Left forelimb (tissue), 1 donor: ENCODE results near the gene COQ10B.
"Not testable (repeated sequence)": the region's sequence is repeated elsewhere in the genome, so short reads cannot be mapped to it uniquely, and the experiment has no call there.

Experiments used
- DNase-seq: peaks from one replicate; pipeline ENCODE4 v3.0.0-alpha.2; 2018; ENCODE audit warnings: low spot score

The COQ10B gene

DNA sequence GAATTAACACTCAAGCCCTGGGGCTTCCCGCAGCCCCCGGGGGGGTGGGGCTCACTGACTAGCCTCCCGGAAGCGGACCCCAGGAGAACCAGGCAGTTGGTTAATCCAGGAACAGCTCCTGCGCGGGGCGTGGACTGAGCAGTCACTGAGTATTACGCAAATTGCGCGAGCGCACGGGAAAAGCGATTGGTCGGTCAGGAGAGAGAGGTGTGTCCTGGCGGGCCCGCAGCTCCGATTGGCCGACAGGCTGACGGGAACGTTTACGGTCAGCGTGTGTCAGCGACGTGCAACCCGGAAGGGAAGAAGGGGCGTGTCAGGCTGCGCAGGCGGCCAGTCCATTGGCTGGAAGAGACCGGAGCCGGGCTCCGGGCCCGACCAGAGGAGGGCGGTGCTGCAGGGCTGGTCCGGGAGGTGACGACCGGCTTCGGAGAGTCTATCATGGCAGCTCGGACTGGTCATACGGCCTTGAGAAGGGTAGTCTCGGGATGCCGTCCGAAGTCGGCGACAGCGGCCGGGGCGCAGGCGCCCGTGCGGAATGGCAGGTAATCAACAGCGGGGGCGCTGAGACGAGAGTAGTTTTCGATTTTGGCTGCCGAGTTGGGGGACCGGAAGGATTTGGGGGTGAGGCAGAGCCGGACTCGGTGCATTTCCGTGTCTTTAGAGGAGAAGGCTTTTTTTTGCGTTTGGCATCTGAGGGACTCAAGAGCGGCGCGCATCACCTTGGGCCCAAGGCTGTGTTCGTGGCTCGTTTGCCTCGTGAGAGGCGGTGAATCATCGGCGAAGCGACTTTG lies at the start of gene COQ10B:
Gene COQ10B, plus strand, starts transcription at position 430 of the 791 bp plus-strand sequence. Its CDS starts 9 bp downstream, at position 439.
- peak; percentile 99 for DNase-seq

DNA sequence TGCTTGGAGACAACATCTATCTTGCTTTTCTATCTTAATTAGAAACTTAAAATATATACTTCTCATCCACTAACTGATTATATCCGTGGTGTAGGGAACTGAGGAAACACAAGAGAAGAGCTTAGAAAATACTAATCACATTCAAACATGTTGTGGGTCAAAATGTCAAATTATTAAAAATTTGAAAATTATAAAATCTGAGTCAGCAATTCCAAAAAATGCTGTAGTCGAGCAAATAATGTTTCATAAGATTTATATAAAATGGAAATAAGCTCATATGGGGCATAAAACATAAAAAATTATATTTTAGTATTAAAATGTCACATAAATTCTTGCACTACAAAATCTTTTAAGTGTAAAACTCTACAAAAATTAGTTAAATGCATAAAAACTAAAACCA lies 47.8 kb upstream of the COQ10B start:
- DNase-seq: no peak

DNA sequence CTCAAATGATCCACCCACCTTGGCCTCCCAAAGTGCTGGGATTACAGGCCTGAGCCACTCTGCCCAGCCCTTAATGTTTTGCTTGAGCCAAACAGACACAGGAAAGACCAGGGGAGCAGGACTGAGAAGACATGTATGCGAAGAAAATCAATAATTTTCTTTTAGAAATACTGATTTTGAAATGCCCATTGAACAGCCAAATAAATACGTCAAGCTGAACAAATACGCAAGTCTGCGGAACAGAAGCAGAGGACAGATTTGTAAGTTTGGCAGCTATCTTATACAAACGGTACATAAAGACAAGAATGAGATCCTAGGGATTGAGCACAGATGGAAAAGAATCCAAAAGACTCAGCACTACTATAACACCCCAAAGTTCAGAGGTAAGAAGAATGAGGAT lies 39.3 kb upstream of the COQ10B start:
- DNase-seq: no peak

DNA sequence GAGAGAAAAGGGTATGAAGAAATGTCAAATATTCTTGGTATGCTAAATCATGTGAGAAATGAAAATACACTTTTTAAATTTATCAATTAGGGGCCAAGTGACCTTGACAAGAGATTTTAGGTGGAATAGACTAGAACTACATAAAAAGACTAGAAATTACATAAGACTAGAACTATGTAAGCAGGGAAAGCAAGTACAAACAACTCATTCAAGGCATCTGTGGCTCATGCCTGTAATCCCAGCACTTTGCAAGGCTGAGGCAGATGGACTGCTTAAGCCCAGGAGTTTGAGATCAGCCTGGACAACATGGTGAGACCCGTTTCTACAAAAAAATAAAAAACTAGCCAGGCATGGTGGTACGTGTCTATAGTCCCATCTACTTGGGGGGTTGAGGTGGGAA lies 38.8 kb upstream of the COQ10B start:
- DNase-seq: no peak

DNA sequence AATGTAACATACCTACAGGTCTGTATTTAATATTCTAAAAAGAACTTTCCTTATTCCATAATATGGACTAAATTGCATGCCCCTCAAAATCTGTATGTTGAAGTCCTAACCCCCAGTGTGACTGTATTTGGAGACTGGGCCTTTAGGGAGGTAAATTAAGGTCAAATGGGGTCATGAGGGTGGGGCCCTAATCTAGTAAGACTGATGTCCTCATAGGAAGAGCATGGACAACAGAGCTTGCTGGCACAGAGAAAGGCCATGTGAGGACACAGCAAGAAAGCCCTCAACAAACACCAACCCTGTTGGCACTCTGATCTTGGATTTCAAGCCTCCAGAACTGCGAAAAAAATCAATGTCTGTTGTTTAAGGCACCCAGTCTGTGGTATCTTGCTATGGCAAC lies 37.1 kb upstream of the COQ10B start:
- no peak for DNase-seq

DNA sequence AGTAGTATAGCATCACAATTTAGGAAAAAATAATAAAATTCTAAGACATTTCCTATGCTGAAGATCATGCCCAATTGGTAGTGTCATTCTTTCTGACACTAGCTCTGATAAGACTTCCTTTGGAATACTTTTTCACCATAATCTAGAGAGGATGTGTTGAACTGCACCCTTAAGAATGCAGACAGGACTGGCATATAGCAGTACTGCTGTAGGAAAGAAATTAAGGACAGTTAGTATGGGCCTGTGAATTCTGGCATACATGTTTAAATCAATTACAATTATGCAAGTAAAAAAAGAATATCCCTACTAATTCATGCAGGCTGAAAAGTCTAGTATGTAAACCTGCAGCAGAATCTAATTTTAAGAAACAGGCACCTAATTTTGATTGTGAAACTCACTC lies 33.9 kb upstream of the COQ10B start:
- no peak for DNase-seq

DNA sequence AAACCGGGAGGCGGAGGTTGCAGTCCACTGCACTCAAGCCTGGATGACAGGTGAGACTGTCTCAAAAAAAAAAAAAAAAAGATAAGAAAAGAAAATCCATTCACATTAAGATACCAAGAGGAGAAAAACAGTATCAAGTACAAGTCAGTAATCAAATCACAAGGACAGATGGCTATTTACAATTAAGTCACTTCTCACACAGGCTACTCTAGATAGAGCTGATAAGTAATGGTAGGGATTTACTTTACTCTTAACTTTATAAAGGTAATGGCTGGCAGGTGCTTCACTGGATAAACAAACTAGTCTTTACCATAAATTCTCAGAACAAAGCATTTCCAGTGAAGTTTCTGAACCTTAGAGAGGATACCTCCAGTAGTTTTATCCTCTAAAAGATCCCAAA lies 30.0 kb upstream of the COQ10B start:
- no peak for DNase-seq

DNA sequence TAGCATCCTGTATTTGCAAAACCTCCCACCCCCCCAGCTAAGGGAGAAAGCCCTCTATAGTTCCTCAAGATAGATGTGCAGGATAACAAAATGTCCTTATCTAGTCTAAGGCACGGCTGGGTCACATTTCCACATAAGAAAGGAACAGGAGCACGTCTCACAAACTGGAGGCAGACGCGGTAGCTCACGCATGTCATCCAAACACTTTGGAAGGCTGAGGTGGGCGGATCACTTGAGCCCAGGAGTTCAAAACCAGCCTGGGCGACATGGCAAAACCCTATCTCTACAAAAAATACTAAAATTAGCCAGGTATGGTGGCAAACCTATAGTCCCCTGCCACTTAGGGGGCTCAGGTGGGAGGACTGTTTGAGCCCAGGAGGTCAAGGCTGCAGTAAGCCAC lies 27.8 kb upstream of the COQ10B start:
- DNase-seq: no peak

DNA sequence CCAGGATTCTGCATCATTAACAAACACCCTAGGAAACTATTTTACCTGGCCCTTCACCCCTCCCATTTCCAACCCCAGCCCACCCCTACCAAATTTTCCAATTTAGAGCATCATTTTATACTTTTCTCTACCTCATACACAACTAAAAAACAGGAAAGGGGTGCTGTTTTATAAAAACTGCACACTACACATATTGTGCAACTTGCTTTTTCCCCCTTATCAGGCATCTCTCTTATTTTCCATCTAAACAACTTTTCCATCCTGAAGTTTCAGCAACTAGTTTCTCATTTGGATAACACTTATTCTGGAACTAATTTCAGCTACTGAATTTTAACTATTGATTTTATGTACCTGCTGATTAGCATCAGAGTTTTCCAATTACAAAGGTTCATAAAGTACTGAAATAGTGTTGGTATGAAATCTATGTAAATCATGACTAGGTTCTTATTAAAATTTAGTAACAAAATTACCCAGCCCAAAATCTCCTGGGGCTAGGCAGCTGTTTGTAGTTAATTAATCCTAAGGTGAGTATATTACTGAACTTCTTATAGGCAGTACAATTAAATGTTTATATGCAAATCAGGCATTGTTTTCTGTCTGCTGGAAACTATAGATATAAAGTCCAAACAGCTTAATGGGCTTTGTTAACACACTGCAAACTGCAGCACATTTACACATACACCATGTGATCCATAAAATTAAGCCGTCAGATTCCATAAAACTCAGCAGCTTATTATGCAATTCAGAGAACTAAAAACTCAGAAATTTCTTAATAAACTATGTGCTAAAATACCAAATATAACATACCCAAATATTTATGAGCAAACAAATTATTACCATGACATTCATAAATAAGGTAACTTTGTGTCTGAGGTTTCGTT lies 26.4 kb upstream of the COQ10B start:
- no peak for DNase-seq

DNA sequence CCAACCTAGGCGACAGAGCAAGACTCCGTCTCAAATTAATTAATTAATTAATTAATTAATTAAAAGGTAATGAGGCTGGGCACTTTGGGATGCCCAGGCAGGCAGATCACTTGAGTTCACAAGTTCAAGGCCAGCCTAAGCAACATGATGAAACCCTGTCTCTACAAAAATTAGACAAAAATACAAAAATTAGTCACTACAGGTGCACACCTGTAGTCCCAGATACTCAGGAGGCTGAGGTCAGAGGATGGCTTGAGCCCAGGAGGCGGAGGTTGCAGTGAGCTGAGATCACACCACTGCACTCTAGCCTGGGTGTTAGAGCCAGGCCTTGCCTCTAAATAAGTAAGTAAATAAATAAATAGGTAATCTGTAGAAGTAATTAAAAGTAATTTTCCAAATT lies 25.4 kb upstream of the COQ10B start:
- no peak for DNase-seq

DNA sequence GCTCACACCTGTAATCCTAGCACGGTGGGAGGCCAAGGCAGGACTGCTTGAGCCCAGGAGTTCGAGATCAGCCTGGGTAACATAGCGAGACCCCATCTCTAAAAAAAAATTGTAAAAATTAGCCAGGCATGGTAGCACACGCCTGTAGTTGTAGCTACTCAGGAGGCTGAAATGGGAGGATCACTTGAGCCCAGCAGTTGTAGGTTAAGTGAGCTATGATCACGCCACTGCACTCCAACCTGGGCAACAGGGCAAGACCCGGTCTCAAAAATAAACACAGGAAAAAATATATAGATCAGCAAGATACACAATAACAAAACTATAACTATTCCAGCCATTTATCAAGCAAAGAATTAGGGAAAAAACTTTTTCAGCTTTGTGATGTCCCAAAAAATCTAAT lies 21.5 kb upstream of the COQ10B start:
- no peak for DNase-seq

DNA sequence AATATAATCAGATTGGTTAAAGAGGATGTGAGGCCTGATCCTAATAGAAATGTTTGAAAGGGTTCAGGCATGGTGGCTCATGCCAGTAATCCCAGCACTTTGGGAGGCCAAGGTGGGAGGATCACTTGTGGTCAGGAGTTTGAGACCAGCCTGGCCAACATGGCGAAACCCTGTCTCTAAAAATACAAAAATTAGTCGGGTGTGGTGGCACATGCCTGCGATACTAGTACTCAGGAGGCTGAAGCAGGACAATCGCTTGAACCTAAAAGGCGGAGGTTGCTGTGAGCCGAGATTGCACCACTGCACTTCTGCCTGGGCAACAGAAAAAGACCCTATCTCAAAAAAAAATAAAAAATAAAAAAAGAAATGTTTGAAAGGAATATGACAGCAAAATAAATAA lies 20.8 kb upstream of the COQ10B start:
- DNase-seq: not testable (repeated sequence)

DNA sequence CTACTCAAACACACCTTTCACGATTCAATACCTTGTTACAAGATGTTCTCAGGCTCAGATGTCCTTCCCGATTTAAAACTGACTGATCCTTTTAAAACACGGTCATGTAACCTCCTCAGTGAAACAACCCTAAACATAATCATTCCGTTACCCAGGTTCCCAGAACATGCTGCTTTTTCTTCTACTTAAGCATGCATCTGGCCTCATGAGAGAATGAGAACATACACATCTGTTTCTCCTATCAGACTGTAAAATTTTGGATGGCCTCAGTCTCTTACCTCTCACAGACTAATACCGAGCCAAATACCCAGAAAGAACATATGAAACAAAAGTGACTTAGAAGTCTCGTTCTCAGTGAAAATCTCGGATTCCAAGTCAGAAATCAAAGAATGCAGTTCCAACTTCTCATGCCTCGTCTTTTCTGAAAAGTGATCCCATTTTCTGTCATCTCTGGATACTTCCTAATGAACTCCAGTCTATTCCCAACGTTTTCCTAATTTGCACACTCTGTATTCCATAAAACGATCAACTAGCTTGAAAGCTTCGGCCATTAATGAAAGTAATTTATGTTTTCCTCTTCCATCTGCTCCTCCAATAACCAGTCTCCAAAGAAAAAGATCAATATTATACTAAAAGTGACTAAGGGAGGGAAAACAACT lies 19.4 kb upstream of the COQ10B start:
- DNase-seq: no peak

DNA sequence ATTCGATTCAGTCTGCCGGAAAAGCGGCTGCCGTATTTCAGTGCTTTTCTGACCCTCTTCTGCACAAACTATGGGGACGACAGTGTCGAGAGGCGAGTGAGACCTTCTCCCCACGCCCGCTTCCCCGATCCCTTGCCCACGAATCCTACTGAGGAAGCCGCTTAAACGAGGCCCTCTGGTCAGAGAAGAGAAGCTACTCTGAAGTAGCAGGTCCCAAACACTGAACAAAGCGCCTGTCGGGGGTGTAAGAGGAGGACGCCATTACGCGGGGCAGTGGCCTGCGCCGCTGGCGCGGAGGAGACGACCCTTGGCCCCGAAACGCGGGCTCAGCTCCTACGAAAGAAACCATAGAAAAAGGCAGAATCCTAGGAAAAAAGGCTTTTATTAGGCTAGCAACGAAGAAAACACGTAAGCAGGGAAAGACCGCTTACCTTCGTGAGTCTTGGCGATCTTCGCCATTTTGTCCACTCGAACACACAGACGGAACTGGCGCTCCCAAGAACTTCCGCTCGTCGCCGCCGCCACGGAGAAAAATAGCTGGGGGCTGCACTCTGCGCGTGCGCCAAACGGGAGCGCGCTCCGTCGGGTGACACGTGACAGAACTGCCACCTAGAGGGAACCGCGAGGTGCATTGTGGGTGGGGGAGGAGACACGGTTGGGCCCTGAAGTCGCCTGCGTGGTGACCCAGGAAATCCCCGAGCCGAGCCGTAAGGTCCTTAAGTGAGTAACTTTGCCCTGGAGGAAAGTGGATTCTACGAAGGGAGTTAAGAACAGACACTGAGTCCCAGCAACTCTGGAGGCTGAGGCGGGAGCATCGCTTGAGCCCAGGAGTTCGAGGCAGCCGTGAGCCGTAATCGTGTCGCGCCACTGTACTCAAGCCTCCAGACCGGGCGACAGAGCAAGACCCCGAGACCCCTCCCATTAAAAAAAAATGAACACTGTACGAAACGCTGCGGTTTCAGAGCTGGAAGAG lies 18.5 kb upstream of the COQ10B start, which contains the start of gene SF3B1:
Gene SF3B1, minus strand, starts transcription at position 488 of the 973 bp plus-strand sequence. Its CDS starts 29 bp downstream, at position 459.
- peak; percentile 99 for DNase-seq

DNA sequence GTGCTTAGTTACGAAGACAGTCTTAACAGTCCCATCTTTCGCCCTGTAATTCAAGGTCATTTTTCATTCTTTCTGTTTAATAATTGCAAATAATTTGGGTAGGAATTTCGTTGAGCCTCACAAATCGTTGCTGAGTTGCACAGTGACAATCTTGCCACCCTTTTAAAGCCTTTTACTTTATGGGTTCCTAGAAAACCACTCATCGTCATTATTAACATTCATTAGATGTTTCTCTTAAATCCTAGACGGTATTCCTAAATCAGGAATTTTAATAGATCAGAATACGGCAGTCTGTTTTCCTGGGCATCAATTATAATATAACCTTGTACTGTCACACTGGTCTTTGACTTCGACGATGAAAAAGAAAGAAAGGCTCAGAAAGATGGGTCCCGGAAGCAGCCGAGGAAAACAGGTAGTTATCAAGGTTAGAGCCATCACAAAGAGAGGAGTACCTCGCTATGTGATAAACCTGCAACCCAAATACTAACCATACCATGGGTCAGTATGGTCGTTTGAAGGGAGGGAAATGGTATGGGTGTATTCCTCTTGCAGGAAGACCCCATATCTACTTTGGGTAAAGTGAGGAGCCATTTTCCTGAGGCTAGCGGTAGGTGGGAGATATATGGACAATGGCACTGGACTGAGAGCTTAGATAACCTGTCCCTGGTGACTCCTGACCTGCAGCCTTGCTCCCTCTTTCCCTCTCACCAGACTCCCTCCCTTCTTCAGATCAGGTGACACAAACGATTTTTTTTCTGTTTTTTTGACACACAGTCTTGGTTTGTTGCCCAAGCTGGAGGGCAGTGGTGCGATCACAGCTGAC lies 17.5 kb upstream of the COQ10B start:
- DNase-seq: no peak

DNA sequence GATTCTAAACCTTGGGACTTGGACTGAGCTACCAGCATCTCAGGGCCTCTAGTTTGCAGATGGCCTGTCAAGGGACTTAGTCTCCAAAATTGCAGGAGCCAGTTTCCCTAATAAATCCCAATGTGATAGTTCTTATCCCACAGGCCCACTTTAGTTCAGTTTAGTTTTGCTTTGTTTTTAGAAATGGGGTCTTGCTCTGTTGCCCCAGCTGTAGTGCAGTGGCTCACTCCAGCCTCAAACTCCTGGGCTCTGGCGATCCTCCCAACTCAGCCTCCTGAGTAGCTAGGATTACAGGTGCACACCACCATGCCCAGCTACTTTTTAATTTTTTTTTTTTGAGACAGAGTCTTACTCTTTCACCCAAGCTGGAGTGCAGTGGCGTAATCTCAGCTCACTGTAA lies 16.0 kb upstream of the COQ10B start:
- DNase-seq: no peak

DNA sequence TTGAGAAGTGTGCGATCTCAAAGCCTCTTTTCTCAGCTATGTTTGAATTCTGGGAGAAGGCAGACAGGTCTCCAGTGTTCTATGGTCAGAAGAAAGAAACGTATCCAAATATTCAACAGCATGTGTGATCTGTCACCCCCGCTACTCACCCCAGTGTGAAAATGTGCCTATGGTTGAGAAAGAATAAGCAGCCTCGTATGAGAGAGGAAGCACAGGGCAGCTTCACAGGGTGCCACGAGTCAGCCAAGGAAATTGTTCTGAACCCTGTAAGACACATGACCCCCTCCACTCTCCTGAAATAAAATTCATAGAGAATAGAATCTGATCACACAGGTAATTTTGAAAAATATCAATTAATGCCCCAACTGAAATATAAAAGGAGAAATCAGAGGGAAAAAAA lies 10.5 kb upstream of the COQ10B start:
- no peak for DNase-seq

DNA sequence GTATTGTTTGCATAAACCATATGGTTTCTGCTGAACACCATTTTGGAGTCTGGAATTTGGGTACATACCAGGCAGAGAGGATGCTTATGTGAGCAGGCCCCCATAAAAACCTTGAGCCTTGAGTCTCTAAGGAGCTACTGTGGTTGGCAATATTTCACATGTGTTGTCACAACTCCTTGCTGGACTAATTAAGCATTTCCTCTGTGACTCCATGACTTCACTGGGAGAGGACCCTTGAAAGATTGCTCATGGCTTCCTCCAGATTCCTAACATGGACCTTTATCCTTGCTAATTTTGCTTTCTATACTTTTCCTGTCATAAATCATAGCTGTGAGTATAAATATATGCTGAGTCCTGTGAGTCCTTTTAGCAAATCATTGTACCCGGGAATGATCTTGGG lies 7.6 kb upstream of the COQ10B start:
- no peak for DNase-seq

DNA sequence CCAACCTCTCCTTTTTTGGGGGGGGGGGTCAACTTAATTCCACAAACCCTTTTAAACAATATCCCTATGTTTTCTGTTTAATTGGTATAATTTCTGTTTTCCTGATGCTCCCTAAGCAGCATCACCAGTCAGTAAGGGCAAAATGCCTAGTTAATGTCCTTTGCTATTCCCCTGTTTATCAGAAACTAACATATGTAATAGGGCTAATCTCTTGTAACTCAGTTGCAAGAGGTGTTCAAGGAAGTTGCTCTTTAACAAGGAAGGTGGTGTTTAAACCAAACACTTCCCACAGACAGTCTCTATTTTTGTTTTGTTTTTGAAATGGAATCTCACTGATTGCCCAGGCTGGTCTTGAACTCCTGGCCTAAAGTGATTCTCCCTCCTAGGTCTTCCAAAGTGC lies 6.5 kb upstream of the COQ10B start:
- DNase-seq: no peak

DNA sequence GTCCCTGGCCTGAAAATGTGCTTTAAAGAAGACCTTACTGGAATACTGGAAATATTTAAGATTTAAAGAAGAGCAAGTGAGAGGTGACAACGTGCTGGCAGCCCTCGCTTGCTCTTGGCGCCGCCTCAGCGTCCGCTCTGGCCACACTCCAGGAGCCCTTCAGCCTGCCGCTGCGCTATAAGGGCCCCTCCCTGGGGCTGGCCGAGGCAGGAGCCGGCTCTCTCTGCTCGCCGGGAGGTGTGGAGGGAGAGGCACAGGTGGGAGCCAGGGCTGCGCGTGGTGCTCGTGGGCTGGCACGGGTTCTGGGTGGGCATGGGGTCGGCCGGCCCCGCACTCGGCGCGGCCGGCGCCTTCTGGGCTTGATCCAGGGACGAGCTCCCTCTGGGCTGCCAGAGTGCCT lies 2.9 kb upstream of the COQ10B start:
- no peak for DNase-seq
